ENCODE results near the gene SLC6A3.
A peak's percentile ranks its signal among the peaks of the same experiment; 100 is the strongest.

The SLC6A3 gene

DNA sequence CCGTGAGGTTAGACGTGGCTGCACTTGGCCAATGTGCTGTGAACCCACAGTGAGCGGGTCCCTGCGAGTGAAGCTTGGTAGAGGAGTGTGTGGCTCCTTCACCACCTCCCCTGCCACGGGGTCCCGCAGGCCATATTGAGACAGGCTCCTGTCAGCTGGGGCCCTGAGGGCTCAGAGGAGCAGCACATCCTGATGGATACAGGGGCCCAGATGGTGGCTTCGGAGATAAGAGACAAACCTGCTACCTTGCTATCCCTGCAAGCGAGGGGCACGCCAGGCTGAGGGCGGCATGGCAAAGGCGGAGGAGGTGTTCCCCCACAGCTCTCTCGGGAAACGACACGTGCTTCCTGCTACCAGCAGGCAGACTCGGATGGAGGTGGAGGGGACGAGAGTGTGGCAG is 33.1 kb downstream of the SLC6A3 start:
- Histone ChIP-seq H3K79me1 (ENCODE audit: low read length) (no peaks in the 10 kb centered on the region), H4K91ac (ENCODE audit: low read depth, low read length) (no peak overlapping the region), H2BK12ac (ENCODE audit: low read length) (no peak overlapping the region), H3K9ac (ENCODE audit: low read length) (no peak overlapping the region), H3K9me3 (ENCODE audit: insufficient read depth, low read depth, low read length) (peaks cover 7% of the 10 kb centered on the region), H3K14ac (ENCODE audit: low read length) (no peak overlapping the region), H3K23ac (ENCODE audit: low read length) (no peak overlapping the region), H4K12ac (ENCODE audit: low read depth, low read length) (no peak overlapping the region), H2AK5ac (ENCODE audit: low read length) (no peak overlapping the region), H3K79me2 (ENCODE audit: control insufficient read depth, insufficient read depth, low read length, poor library complexity) (no peaks in the 10 kb centered on the region), H3K4ac (ENCODE audit: low read depth, low read length) (no peak overlapping the region), H3K27ac (ENCODE audit: low read depth, low read length) (no peak overlapping the region), H3K4me3 (ENCODE audit: low read depth, low read length) (no peak overlapping the region), H2AFZ (ENCODE audit: insufficient read depth, low read length, poor library complexity) (no peak overlapping the region), H3K36me3 (ENCODE audit: control insufficient read depth in 1 of 2, insufficient read depth in 2 of 2, low read length in 2 of 2) (peaks cover 0 to 2% of the 10 kb centered on the region in 2 experiments), H2BK5ac (ENCODE audit: low read depth, low read length, poor library complexity) (no peak overlapping the region), H3K4me2 (ENCODE audit: low read length) (no peak overlapping the region), H3K27me3 (ENCODE audit: insufficient read depth, low read length) (no peaks in the 10 kb centered on the region), H3K4me1 (ENCODE audit: control insufficient read depth in 1 of 2, insufficient read depth in 2 of 2, low read length in 2 of 2) (no peaks in the 10 kb centered on the region), H4K8ac (ENCODE audit: low read depth, low read length) (no peak overlapping the region), H3K18ac (ENCODE audit: low read length) (no peak overlapping the region), H2BK120ac (ENCODE audit: insufficient read depth, low read length, poor library complexity) (no peak overlapping the region)
- no peak for DNase-seq
- WGBS (ENCODE audit: extremely low coverage, insufficient coverage, insufficient read length) = no CpG with 5 or more reads among the region's 16 CpGs

DNA sequence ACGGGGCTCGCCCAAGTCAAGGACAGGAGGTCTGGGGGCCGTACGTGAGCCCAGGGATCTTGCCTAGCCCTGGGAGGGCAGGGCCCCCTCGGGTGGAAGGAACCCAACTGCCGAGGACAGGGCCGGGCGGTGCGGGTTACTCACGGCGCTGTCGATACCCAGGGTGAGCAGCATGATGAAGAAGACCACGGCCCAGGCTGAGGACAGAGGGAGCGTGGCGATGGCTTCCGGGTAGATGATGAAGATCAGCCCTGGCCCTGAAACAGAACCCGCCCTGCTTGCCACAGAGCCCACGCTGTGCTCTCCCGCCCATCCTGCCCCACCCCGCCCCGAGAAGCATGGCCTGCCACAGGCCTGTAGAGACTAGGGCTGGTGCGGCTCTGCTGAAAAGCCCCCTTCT is 34.1 kb downstream of the SLC6A3 start:
- peaks cover 3% of the 10 kb centered on the region for H3K9me3 ChIP-seq (ENCODE audit: insufficient read depth, low read depth, low read length)
- no peak for DNase-seq
- H3K4me3 ChIP-seq (ENCODE audit: low read depth, low read length) = peak overlapping the region; percentile 5

GRCh38 chr5:1410156-1411014 is 34.9 kb downstream of the SLC6A3 start:
- Histone ChIP-seq H2AFZ (ENCODE audit: insufficient read depth, low read length, poor library complexity) (no peak overlapping the region), H3K27me3 (ENCODE audit: insufficient read depth, low read length) (no peaks in the 10 kb centered on the region), H3K9ac (ENCODE audit: low read length) (no peak overlapping the region), H3K27ac (ENCODE audit: low read depth, low read length) (no peak overlapping the region), H2BK5ac (ENCODE audit: low read depth, low read length, poor library complexity) (no peak overlapping the region), H3K4me1 (ENCODE audit: control insufficient read depth in 1 of 2, insufficient read depth in 2 of 2, low read length in 2 of 2) (no peaks in the 10 kb centered on the region), H2BK120ac (ENCODE audit: insufficient read depth, low read length, poor library complexity) (no peak overlapping the region), H4K12ac (ENCODE audit: low read depth, low read length) (no peak overlapping the region), H3K79me2 (ENCODE audit: control insufficient read depth, insufficient read depth, low read length, poor library complexity) (no peaks in the 10 kb centered on the region), H4K91ac (ENCODE audit: low read depth, low read length) (no peak overlapping the region), H3K4me3 (ENCODE audit: low read depth, low read length) (peak overlapping the region; percentile 5), H4K8ac (ENCODE audit: low read depth, low read length) (no peak overlapping the region), H3K79me1 (ENCODE audit: low read length) (no peaks in the 10 kb centered on the region), H3K23ac (ENCODE audit: low read length) (no peak overlapping the region), H3K4ac (ENCODE audit: low read depth, low read length) (no peak overlapping the region), H3K4me2 (ENCODE audit: low read length) (no peak overlapping the region), H3K14ac (ENCODE audit: low read length) (no peak overlapping the region), H3K9me3 (ENCODE audit: insufficient read depth, low read depth, low read length) (peaks cover 3% of the 10 kb centered on the region), H3K18ac (ENCODE audit: low read length) (no peak overlapping the region), H3K36me3 (ENCODE audit: control insufficient read depth in 1 of 2, insufficient read depth in 2 of 2, low read length in 2 of 2) (peaks cover 0 to 2% of the 10 kb centered on the region in 2 experiments), H2BK12ac (ENCODE audit: low read length) (no peak overlapping the region), H2AK5ac (ENCODE audit: low read length) (no peak overlapping the region)
- no CpG with 5 or more reads among the region's 21 CpGs for WGBS (ENCODE audit: extremely low coverage, insufficient coverage, insufficient read length)
- no peak for DNase-seq

More for the DNA sequence above, 34.1 kb downstream of the SLC6A3 start:
- no peak overlapping the region for H3K14ac ChIP-seq (ENCODE audit: low read length)
- H3K4ac ChIP-seq (ENCODE audit: low read depth, low read length) = no peak overlapping the region
- no peak overlapping the region for H2BK5ac ChIP-seq (ENCODE audit: low read depth, low read length, poor library complexity)
- no peak overlapping the region for H3K27ac ChIP-seq (ENCODE audit: low read depth, low read length)
- no peak overlapping the region for H3K9ac ChIP-seq (ENCODE audit: low read length)
- H3K79me1 ChIP-seq (ENCODE audit: low read length) = no peaks in the 10 kb centered on the region
- H2BK120ac ChIP-seq (ENCODE audit: insufficient read depth, low read length, poor library complexity) = no peak overlapping the region
- no peak overlapping the region for H3K4me2 ChIP-seq (ENCODE audit: low read length)
- no peak overlapping the region for H3K18ac ChIP-seq (ENCODE audit: low read length)
- peaks cover 0 to 2% of the 10 kb centered on the region in 2 experiments for H3K36me3 ChIP-seq (ENCODE audit: control insufficient read depth in 1 of 2, insufficient read depth in 2 of 2, low read length in 2 of 2)
- WGBS (ENCODE audit: extremely low coverage, insufficient coverage, insufficient read length) = no CpG with 5 or more reads among the region's 22 CpGs
- no peaks in the 10 kb centered on the region for H3K79me2 ChIP-seq (ENCODE audit: control insufficient read depth, insufficient read depth, low read length, poor library complexity)
- no peak overlapping the region for H3K23ac ChIP-seq (ENCODE audit: low read length)
- H2AK5ac ChIP-seq (ENCODE audit: low read length) = no peak overlapping the region
- no peaks in the 10 kb centered on the region for H3K4me1 ChIP-seq (ENCODE audit: control insufficient read depth in 1 of 2, insufficient read depth in 2 of 2, low read length in 2 of 2)
- no peak overlapping the region for H2AFZ ChIP-seq (ENCODE audit: insufficient read depth, low read length, poor library complexity)
- H3K27me3 ChIP-seq (ENCODE audit: insufficient read depth, low read length) = no peaks in the 10 kb centered on the region
- no peak overlapping the region for H4K91ac ChIP-seq (ENCODE audit: low read depth, low read length)
- H2BK12ac ChIP-seq (ENCODE audit: low read length) = no peak overlapping the region
- no peak overlapping the region for H4K8ac ChIP-seq (ENCODE audit: low read depth, low read length)
- no peak overlapping the region for H4K12ac ChIP-seq (ENCODE audit: low read depth, low read length)

DNA sequence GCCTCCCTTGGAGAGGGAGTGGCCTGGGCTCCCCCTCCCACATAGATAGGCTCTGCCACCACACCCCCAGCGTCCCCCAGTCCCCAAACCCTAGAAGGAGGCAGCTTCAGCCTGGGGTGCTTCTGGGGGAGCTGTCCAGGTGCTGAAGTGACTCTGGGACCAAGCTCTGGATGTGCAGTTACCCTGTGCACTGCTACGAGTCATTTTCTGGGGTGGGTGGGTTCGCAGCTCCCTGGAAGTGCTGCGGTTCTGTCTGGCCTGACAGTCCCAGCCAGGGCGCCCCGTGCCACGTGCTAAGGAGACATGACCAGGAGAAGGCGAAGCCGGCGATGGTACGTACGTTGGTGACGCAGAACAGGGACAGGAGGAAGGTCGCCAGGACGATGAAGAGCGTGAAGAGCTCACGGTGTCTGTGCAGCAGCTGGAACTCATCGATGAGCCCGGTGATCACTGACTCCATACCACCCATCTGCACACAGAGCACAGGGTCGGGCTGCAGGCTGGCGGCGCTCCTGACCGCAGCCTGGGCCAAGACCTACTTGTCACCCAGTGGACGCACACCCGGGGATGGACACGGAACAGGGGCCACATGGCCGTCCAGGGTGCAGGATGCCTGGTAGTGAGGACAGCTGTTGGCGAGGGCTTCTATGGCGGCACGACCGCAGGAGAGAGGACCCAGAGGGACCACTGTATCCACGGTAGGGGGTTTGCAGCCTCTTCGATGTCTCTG is 35.7 kb downstream of the SLC6A3 start:
- no peak overlapping the region for H2BK5ac ChIP-seq (ENCODE audit: low read depth, low read length, poor library complexity)
- H2AK5ac ChIP-seq (ENCODE audit: low read length) = no peak overlapping the region
- H3K4me2 ChIP-seq (ENCODE audit: low read length) = no peak overlapping the region
- H3K36me3 ChIP-seq (ENCODE audit: control insufficient read depth in 1 of 2, insufficient read depth in 2 of 2, low read length in 2 of 2) = peaks cover 0 to 2% of the 10 kb centered on the region in 2 experiments
- H3K9me3 ChIP-seq (ENCODE audit: insufficient read depth, low read depth, low read length) = peaks cover 3% of the 10 kb centered on the region
- no peak overlapping the region for H3K18ac ChIP-seq (ENCODE audit: low read length)
- H2AFZ ChIP-seq (ENCODE audit: insufficient read depth, low read length, poor library complexity) = no peak overlapping the region
- no peak overlapping the region for H4K12ac ChIP-seq (ENCODE audit: low read depth, low read length)
- H3K23ac ChIP-seq (ENCODE audit: low read length) = no peak overlapping the region
- no CpG with 5 or more reads among the region's 33 CpGs for WGBS (ENCODE audit: extremely low coverage, insufficient coverage, insufficient read length)
- no peaks in the 10 kb centered on the region for H3K79me1 ChIP-seq (ENCODE audit: low read length)
- H3K27ac ChIP-seq (ENCODE audit: low read depth, low read length) = no peak overlapping the region
- no peaks in the 10 kb centered on the region for H3K79me2 ChIP-seq (ENCODE audit: control insufficient read depth, insufficient read depth, low read length, poor library complexity)
- no peaks in the 10 kb centered on the region for H3K4me1 ChIP-seq (ENCODE audit: control insufficient read depth in 1 of 2, insufficient read depth in 2 of 2, low read length in 2 of 2)
- no peak overlapping the region for H2BK12ac ChIP-seq (ENCODE audit: low read length)
- H3K14ac ChIP-seq (ENCODE audit: low read length) = no peak overlapping the region
- H3K4ac ChIP-seq (ENCODE audit: low read depth, low read length) = no peak overlapping the region
- H4K91ac ChIP-seq (ENCODE audit: low read depth, low read length) = no peak overlapping the region
- H2BK120ac ChIP-seq (ENCODE audit: insufficient read depth, low read length, poor library complexity) = no peak overlapping the region
- no peak overlapping the region for H3K4me3 ChIP-seq (ENCODE audit: low read depth, low read length)
- no peaks in the 10 kb centered on the region for H3K27me3 ChIP-seq (ENCODE audit: insufficient read depth, low read length)
- no peak overlapping the region for H3K9ac ChIP-seq (ENCODE audit: low read length)
- no peak for DNase-seq
- H4K8ac ChIP-seq (ENCODE audit: low read depth, low read length) = no peak overlapping the region
